OCI-LY1 (cell line): ENCODE data around the gene ARMC7.

Experiments used
- H2AFZ ChIP-seq: fragments of 200-600 bp; sonication (generic), shearing (Covaris generic); 2 replicates; pipeline ENCODE4 v1.6.0; 2014; ENCODE audit warnings: antibody characterized with exemption, mild to moderate bottlenecking, low read length
- H3F3A ChIP-seq: fragments of 200-600 bp; sonication (generic), shearing (Covaris generic); 2 replicates; pipeline ENCODE4 v1.6.0; 2014; ENCODE audit warnings: mild to moderate bottlenecking, antibody characterized with exemption, low read length, moderate library complexity; ENCODE audit not compliant: insufficient read depth
- H3K27ac ChIP-seq: fragments of 200-600 bp; sonication (generic); 2 replicates; pipeline ENCODE4 v1.5.1; 2014; ENCODE audit warnings: low read length, mixed run types, mild to moderate bottlenecking, low read depth; ENCODE audit not compliant: poor library complexity, severe bottlenecking
- H3K27me3 ChIP-seq: fragments of 200-600 bp; sonication (generic); 2 replicates; pipeline ENCODE4 v1.6.0; 2014; ENCODE audit warnings: antibody characterized with exemption, mild to moderate bottlenecking, low read length, moderate library complexity; ENCODE audit not compliant: insufficient read depth
- H3K36me3 ChIP-seq: fragments of 200-600 bp; sonication (generic); 2 replicates; pipeline ENCODE4 v1.6.1; 2014; ENCODE audit warnings: mild to moderate bottlenecking, antibody characterized with exemption, low read length, moderate library complexity, mixed read lengths; ENCODE audit not compliant: insufficient read depth
- H3K4me1 ChIP-seq: fragments of 200-600 bp; sonication (generic); 2 replicates; pipeline ENCODE4 v1.5.1; 2014; ENCODE audit warnings: mild to moderate bottlenecking, low read length, moderate library complexity; ENCODE audit not compliant: insufficient read depth, severe bottlenecking
- H3K4me2 ChIP-seq: fragments of 200-600 bp; sonication (generic), shearing (Covaris generic); 2 replicates; pipeline ENCODE4 v1.6.1; 2014; ENCODE audit warnings: low read length
- H3K4me3 ChIP-seq: fragments of 200-600 bp; sonication (generic); 2 replicates; pipeline ENCODE4 v1.5.1; 2014; ENCODE audit warnings: low read length, low read depth, mild to moderate bottlenecking, mixed read lengths; ENCODE audit not compliant: poor library complexity, severe bottlenecking
- H3K79me2 ChIP-seq: fragments of 200-600 bp; shearing (Covaris generic); 2 replicates; pipeline ENCODE4 v1.6.1; 2016; ENCODE audit warnings: mixed run types, low read length, mixed read lengths; ENCODE audit not compliant: insufficient read depth
- H3K9ac ChIP-seq: fragments of 200-600 bp; sonication (generic), shearing (Covaris generic); 2 replicates; pipeline ENCODE4 v1.6.1; 2014; ENCODE audit warnings: mild to moderate bottlenecking, low read length, mixed read lengths
- H3K9me2 ChIP-seq: fragments of 200-600 bp; sonication (generic), shearing (Covaris generic); 2 replicates; pipeline ENCODE4 v1.6.1; 2014; ENCODE audit warnings: low read depth, mild to moderate bottlenecking, low read length, mixed read lengths
- H3K9me3 ChIP-seq: fragments of 200-600 bp; shearing (Covaris generic); 2 replicates; pipeline ENCODE4 v1.6.1; 2014; ENCODE audit warnings: low read length, mixed read lengths
- H4K20me1 ChIP-seq: fragments of 200-600 bp; sonication (generic), shearing (Covaris generic); 2 replicates; pipeline ENCODE4 v1.6.0; 2016; ENCODE audit warnings: mild to moderate bottlenecking, low read length; ENCODE audit not compliant: insufficient read depth
- EZH2 ChIP-seq: fragments of 200-600 bp; sonication (generic), shearing (Covaris generic); IDR thresholded peaks from 2 replicates; pipeline ENCODE4 v1.8.0; 2017; ENCODE audit warnings: borderline replicate concordance, mixed run types, mild to moderate bottlenecking, antibody characterized with exemption, low read length, moderate library complexity, mixed read lengths
- TF ChIP-seq, protein P1 (sequence below): fragments of 200-600 bp; sonication (generic), shearing (Covaris generic); IDR thresholded peaks from 2 replicates; pipeline ENCODE4 v1.5.1; 2017; ENCODE audit warnings: mild to moderate bottlenecking, antibody characterized with exemption, low read length, moderate library complexity, mixed read lengths

ARMC7 gene

DNA sequence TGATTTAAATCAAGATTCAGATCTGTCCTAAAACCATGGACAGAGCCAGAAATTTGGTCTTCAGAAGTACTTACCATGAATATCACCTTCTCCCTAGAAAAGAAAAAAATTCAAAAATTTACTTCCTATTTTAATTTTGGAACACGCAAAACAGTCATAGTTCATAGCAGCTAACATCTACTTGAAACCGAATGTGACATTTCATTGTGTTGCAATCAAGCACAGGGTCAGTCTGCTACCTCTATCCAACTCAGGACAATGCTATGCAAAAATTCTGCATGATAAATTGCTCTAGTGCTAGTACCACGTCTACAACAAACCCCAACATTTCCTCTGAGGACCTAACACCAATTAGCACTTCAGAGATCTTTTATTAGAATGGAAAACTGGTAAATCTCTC lies 36.8 kb downstream of the ARMC7 start:
- Histone ChIP-seq H3K4me1 (peaks cover 4% of the 10 kb centered on the region), H4K20me1 (no peaks in the 10 kb centered on the region), H3K79me2 (peaks cover 30% of the 10 kb centered on the region), H3K4me3 (no peak overlapping the region), H3K4me2 (no peak overlapping the region), H2AFZ (no peak overlapping the region), H3K36me3 (peaks cover 80% of the 10 kb centered on the region), H3F3A (no peaks in the 10 kb centered on the region), H3K27ac (no peak overlapping the region), H3K9ac (no peak overlapping the region), H3K9me3 (no peaks in the 10 kb centered on the region), H3K27me3 (no peaks in the 10 kb centered on the region), H3K9me2 (no peaks in the 10 kb centered on the region)
- TF ChIP-seq, protein P1, sequence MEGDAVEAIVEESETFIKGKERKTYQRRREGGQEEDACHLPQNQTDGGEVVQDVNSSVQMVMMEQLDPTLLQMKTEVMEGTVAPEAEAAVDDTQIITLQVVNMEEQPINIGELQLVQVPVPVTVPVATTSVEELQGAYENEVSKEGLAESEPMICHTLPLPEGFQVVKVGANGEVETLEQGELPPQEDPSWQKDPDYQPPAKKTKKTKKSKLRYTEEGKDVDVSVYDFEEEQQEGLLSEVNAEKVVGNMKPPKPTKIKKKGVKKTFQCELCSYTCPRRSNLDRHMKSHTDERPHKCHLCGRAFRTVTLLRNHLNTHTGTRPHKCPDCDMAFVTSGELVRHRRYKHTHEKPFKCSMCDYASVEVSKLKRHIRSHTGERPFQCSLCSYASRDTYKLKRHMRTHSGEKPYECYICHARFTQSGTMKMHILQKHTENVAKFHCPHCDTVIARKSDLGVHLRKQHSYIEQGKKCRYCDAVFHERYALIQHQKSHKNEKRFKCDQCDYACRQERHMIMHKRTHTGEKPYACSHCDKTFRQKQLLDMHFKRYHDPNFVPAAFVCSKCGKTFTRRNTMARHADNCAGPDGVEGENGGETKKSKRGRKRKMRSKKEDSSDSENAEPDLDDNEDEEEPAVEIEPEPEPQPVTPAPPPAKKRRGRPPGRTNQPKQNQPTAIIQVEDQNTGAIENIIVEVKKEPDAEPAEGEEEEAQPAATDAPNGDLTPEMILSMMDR: no peak
- TF ChIP-seq EZH2: no peak

DNA sequence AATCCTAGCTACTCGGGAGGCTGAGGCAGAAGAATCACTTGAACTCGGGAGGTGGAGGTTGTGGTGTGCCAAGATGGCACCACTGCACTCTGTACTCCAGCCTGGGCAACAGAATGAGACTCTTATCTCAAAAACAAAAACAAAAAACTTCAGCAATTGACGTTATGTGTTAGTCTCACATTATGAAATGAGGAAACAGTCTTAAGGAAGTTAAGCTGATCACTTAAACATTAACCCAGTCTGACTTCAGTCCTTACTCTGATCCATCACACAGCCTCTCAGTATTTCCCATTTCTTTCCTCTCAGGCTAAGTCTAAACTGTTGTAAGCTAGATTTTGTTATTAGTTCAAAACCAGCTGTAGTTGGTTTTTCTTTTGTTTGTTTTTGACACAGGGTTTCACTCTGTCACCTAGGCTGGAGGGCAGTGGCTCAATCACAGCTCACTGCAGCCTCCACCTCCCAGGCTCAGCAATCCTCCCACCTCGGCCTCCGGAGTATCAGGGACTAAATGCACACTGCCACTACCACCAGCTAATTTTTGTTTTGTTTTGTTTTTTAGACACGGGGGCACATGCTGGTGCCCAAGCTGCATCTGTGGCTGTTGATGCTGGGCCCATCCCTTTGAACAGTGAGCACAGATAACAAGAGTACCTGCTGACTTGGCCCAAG lies 38.2 kb downstream of the ARMC7 start:
- Histone ChIP-seq H4K20me1 (no peaks in the 10 kb centered on the region), H3K4me3 (no peak overlapping the region), H3K79me2 (peaks cover 44% of the 10 kb centered on the region), H2AFZ (no peak overlapping the region), H3F3A (no peaks in the 10 kb centered on the region), H3K4me2 (no peak overlapping the region), H3K9me3 (no peaks in the 10 kb centered on the region), H3K36me3 (peaks cover 70% of the 10 kb centered on the region), H3K9ac (no peak overlapping the region), H3K27me3 (no peaks in the 10 kb centered on the region), H3K27ac (no peak overlapping the region), H3K9me2 (no peaks in the 10 kb centered on the region), H3K4me1 (peaks cover 13% of the 10 kb centered on the region)
- TF ChIP-seq, protein P1: no peak
- no peak for TF ChIP-seq EZH2

DNA sequence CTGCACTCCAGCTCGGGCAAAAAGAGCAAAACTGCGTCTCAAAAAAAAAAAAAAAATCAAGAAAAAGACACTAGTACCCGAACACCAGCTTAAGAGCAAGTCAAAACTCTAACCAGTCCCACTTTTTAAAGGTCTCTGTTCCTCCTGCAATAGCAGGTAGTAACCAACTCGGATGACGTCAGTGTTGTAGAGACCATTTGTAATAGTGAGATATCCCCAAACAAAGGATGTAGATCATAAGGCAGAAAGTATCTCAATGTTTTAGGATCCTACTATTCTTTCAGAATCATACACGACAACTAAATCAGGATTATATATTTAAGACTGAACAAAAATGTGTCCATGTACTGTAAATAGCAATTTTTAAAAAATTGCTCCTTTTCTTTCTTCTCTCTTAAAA lies 42.2 kb downstream of the ARMC7 start:
- Histone ChIP-seq H3K79me2 (peaks cover 56% of the 10 kb centered on the region), H3K27ac (no peak overlapping the region), H3K9ac (peak overlapping the region; percentile 100), H3K9me3 (no peaks in the 10 kb centered on the region), H4K20me1 (no peaks in the 10 kb centered on the region), H3K27me3 (no peaks in the 10 kb centered on the region), H3K4me3 (peak overlapping the region; percentile 100), H3K4me2 (peak overlapping the region; percentile 100), H3K36me3 (peaks cover 42% of the 10 kb centered on the region), H3K9me2 (no peaks in the 10 kb centered on the region), H3K4me1 (peaks cover 21% of the 10 kb centered on the region), H2AFZ (no peak overlapping the region), H3F3A (no peaks in the 10 kb centered on the region)
- TF ChIP-seq, protein P1: no peak
- no peak for TF ChIP-seq EZH2
